GM12878 (cell line): ENCODE results near the gene GPR78. TPM values are rescaled to one million over a fixed set of nuclear protein-coding genes. Genes with fewer than 3 reads are reported as not detected.

ENCODE experiments used
- ATAC-seq: fragments of 200-7000 bp; cut with Tn5 transposase; 3 replicates; pipeline ENCODE4 v1.9.1; 2020; ENCODE audit warnings: mild to moderate bottlenecking, moderate library complexity
- BruUV-seq: library from RNA; stranded (reverse); fragments of 400-500 nt; replicated peaks from 2 replicates; lab custom pipeline; 2021; lab: Mats Ljungman, UMichigan
- CTCF ChIA-PET: fragments of 300-600 bp; sonication (Branson Sonifier 250); formaldehyde crosslinking; extraction: SDS; loops from one replicate; lab custom pipeline; 2021; ENCODE audit warnings: inconsistent platforms; lab: Yijun Ruan, JAX
- POLR2A ChIA-PET: fragments of 350-600 bp; formaldehyde crosslinking; extraction: SDS; loops from one replicate; lab custom pipeline; 2021; ENCODE audit warnings: inconsistent platforms; lab: Charles Lee
- RAD21 ChIA-PET: fragments of 300-600 bp; sonication (Branson Sonifier 250); formaldehyde crosslinking; loops from one replicate; lab custom pipeline; 2023; ENCODE audit warnings: antibody characterized with exemption; ENCODE audit not compliant: unreplicated experiment; lab: Charles Lee
- SMC1A ChIA-PET: fragments of 300-600 bp; sonication (Branson Sonifier 250); formaldehyde crosslinking; loops from one replicate; lab custom pipeline; 2023; ENCODE audit not compliant: unreplicated experiment, uncharacterized antibody; lab: Charles Lee
- DNase-seq: peaks from one replicate; pipeline ENCODE4 v3.0.0-alpha.2; 2011; ENCODE audit warnings: low read depth, low spot score
- FAIRE-seq: peaks from 3 replicates; lab custom pipeline; 2011; peaks lifted over from hg19 to GRCh38; lab: Jason Lieb, UNC
- H2AFZ ChIP-seq: 2 replicates; pipeline ENCODE4 v1.6.0; 2011; ENCODE audit warnings: low read depth, low read length, control low read depth; ENCODE audit not compliant: control insufficient read depth
- H3K27ac ChIP-seq: 2 replicates; pipeline ENCODE4 v1.5.1; 2011; ENCODE audit warnings: control low read depth; ENCODE audit not compliant: control insufficient read depth, insufficient read depth
- H3K27me3 ChIP-seq, 2 experiments: replicated peaks in 1 of 2; 2 replicates each; pipeline versions ENCODE4 v1.6.0 to v1.6.1; 2011; ENCODE audit warnings: low read length in 1 of 2; ENCODE audit not compliant: control insufficient read depth in 2 of 2, insufficient read depth in 2 of 2
- H3K36me3 ChIP-seq, 2 experiments: 2 replicates each; pipeline ENCODE4 v1.5.1; 2011; ENCODE audit warnings: low read length in 1 of 2; ENCODE audit not compliant: control insufficient read depth in 2 of 2, insufficient read depth in 2 of 2
- H3K4me1 ChIP-seq: 2 replicates; pipeline ENCODE4 v1.6.1; 2011; ENCODE audit warnings: mild to moderate bottlenecking, low read length, moderate library complexity, mixed read lengths; ENCODE audit not compliant: control insufficient read depth, insufficient read depth
- H3K4me2 ChIP-seq: 2 replicates; pipeline ENCODE4 v1.6.0; 2011; ENCODE audit warnings: control low read depth; ENCODE audit not compliant: control insufficient read depth, insufficient read depth
- H3K4me3 ChIP-seq: fragments of 200-600 bp; sonication (generic); 2 replicates; pipeline ENCODE4 v1.5.1; 2016
- H3K79me2 ChIP-seq: 2 replicates; pipeline ENCODE4 v1.6.0; 2011; ENCODE audit warnings: low read length; ENCODE audit not compliant: control insufficient read depth, insufficient read depth
- H3K9ac ChIP-seq: 2 replicates; pipeline ENCODE4 v1.8.0; 2011; ENCODE audit warnings: low read length, control low read depth, mixed read lengths; ENCODE audit not compliant: control insufficient read depth, insufficient read depth
- H3K9me3 ChIP-seq: replicated peaks from 3 replicates; pipeline ENCODE4 v1.5.1; 2011; ENCODE audit warnings: mild to moderate bottlenecking, low read length; ENCODE audit not compliant: control insufficient read depth, insufficient read depth
- H4K20me1 ChIP-seq: 2 replicates; pipeline ENCODE4 v1.6.0; 2011; ENCODE audit not compliant: control insufficient read depth, insufficient read depth
- BCL3 ChIP-seq: IDR thresholded peaks from 2 replicates; pipeline ENCODE4 v1.6.1; 2011; ENCODE audit warnings: borderline replicate concordance, low read depth, mild to moderate bottlenecking, moderate library complexity, low read length; ENCODE audit not compliant: insufficient read depth, poor library complexity, severe bottlenecking
- BMI1 ChIP-seq: fragments of 450-650 bp; IDR thresholded peaks from 2 replicates; pipeline ENCODE4 v1.6.1; 2016; ENCODE audit warnings: mild to moderate bottlenecking, moderate library complexity, borderline replicate concordance
- EGR1 ChIP-seq, 2 experiments: IDR thresholded peaks; 1 replicate in 1 of 2; 2 replicates in 1 of 2; pipeline ENCODE4 v1.6.1; 2011 to 2012; ENCODE audit warnings: low read depth in 2 of 2, low read length in 2 of 2, borderline replicate concordance in 1 of 2, mild to moderate bottlenecking in 1 of 2, moderate library complexity in 1 of 2
- GABPA ChIP-seq: IDR thresholded peaks from 2 replicates; pipeline ENCODE4 v1.6.1; 2014; ENCODE audit warnings: antibody characterized with exemption, low read depth, mild to moderate bottlenecking, inconsistent platforms
- HCFC1 ChIP-seq: fragments of 150-350 bp; IDR thresholded peaks from 2 replicates; pipeline ENCODE4 v1.6.1; 2014; ENCODE audit warnings: low read length
- IKZF1 ChIP-seq: fragments of 450-650 bp; conservative IDR thresholded peaks from 2 replicates; pipeline ENCODE4 v1.6.1; 2017; ENCODE audit warnings: antibody characterized with exemption, mild to moderate bottlenecking
- KAT2A ChIP-seq: conservative IDR thresholded peaks from 2 replicates; pipeline ENCODE4 v1.6.1; 2011; ENCODE audit warnings: low read depth, low read length; ENCODE audit not compliant: control insufficient read depth
- KDM1A ChIP-seq: fragments of 200-600 bp; sonication (generic); IDR thresholded peaks from 2 replicates; pipeline ENCODE4 v1.6.1; 2016; ENCODE audit warnings: borderline replicate concordance
- NFXL1 ChIP-seq: fragments of 450-650 bp; IDR thresholded peaks from 2 replicates; pipeline ENCODE4 v1.6.1; 2017; ENCODE audit warnings: antibody characterized with exemption, mild to moderate bottlenecking, borderline replicate concordance
- NR2C1 ChIP-seq: fragments of 450-650 bp; IDR thresholded peaks from 2 replicates; pipeline ENCODE4 v1.6.1; 2017; ENCODE audit warnings: antibody characterized with exemption, mild to moderate bottlenecking, moderate library complexity
- PAX5 ChIP-seq: IDR thresholded peaks from 2 replicates; pipeline ENCODE4 v1.6.1; 2011; ENCODE audit warnings: low read depth, low read length, borderline replicate concordance
- POLR2AphosphoS5 ChIP-seq: IDR thresholded peaks from 2 replicates; pipeline ENCODE4 v1.6.1; 2011; ENCODE audit warnings: mild to moderate bottlenecking, low read length, inconsistent platforms
- RAD21 ChIP-seq: IDR thresholded peaks from 2 replicates; pipeline ENCODE4 v1.6.1; 2011; ENCODE audit warnings: mild to moderate bottlenecking, low read depth, low read length, moderate library complexity; ENCODE audit not compliant: insufficient read depth
- RUNX3 ChIP-seq: IDR thresholded peaks from 2 replicates; pipeline ENCODE4 v1.6.1; 2012; ENCODE audit warnings: low read length, inconsistent platforms
- SP1 ChIP-seq: IDR thresholded peaks from one replicate; pipeline ENCODE4 v1.6.1; 2011; ENCODE audit warnings: low read depth, low read length
- SREBF2 ChIP-seq: IDR thresholded peaks from 2 replicates; pipeline ENCODE4 v1.6.1; 2012; ENCODE audit warnings: mild to moderate bottlenecking, low read length
- STAT1 ChIP-seq: fragments of 450-650 bp; conservative IDR thresholded peaks from 2 replicates; pipeline ENCODE4 v1.6.1; 2014; ENCODE audit warnings: antibody characterized with exemption, mild to moderate bottlenecking
- SUPT20H ChIP-seq: IDR thresholded peaks from 2 replicates; pipeline ENCODE4 v1.6.1; 2011; ENCODE audit warnings: low read depth, mild to moderate bottlenecking, low read length, moderate library complexity, borderline replicate concordance; ENCODE audit not compliant: control insufficient read depth
- YBX1 ChIP-seq: fragments of 450-650 bp; IDR thresholded peaks from 2 replicates; pipeline ENCODE4 v1.6.1; 2016; ENCODE audit warnings: antibody characterized with exemption
- ZNF24 ChIP-seq: fragments of 450-650 bp; IDR thresholded peaks from 2 replicates; pipeline ENCODE4 v1.6.1; 2017; ENCODE audit warnings: antibody characterized with exemption, mild to moderate bottlenecking
- ZNF274 ChIP-seq: IDR thresholded peaks from one replicate; pipeline ENCODE4 v1.8.0; 2011; ENCODE audit not compliant: insufficient read length, insufficient read depth
- WGBS: methylation state at CpG from one replicate; pipeline ENCODE4 v1.1.6; 2016; ENCODE audit warnings: low lambda C conversion rate; ENCODE audit not compliant: insufficient replicate concordance, insufficient coverage; ENCODE audit errors: missing lambda C conversion rate; 5-methylcytosine and 5-hydroxymethylcytosine counted together
- in situ Hi-C: fragments of 300-500 bp; cut with MboI; formaldehyde crosslinking; loops from 9 replicates; pipeline ENCODE4 v1.14.3; 2018; ENCODE audit warnings: mixed read lengths
- intact Hi-C: fragments of 100-400 bp; cut with micrococcal nuclease; formaldehyde crosslinking; loops from one replicate; pipeline ENCODE4 v1.14.2; 2022; ENCODE audit not compliant: unreplicated experiment
- polyA plus RNA-seq, 11 experiments: library from polyadenylated mRNA; depleted of rRNA in 4 of 11; unstranded in 6 of 11; stranded (reverse) in 5 of 11; fragments of >200 nt; fragmentation: Nextera tagmentation in 4 of 11; fragmentation: Illumina TruSeq in 1 of 11; extraction: Ambion mirVana in 4 of 11; extraction: Trizol in 1 of 11; gene quantifications; 1 replicate in 1 of 11; 2 replicates in 10 of 11; pipeline versions ENCODE4 v1.2.1 to v1.2.3, GENCODE V29; 2011 to 2016; ENCODE audit warnings: inconsistent platforms in 2 of 11, missing spikeins in 2 of 11, low read depth in 1 of 11
- total RNA-seq, 4 experiments: library from RNA; depleted of rRNA in 3 of 4; stranded (reverse); fragments of >200 nt in 3 of 4; fragmentation: Illumina TruSeq in 1 of 4; extraction: Trizol in 1 of 4; gene quantifications; 2 replicates each; pipeline versions ENCODE4 v1.2.1 to v1.2.3, GENCODE V29; 2013 to 2021

Gene GPR78
- total and polyA plus RNA-seq, 10 of the 15 experiments (the other 5 are each of a cell fraction or from before 2014, with no cell fraction given): 0.03 TPM; not detected in 9

GRCh38 chr4:8601086-8601485, 20.9 kb downstream of the GPR78 start (continued):
- TF ChIP-seq KAT2A: no peak
- TF ChIP-seq POLR2AphosphoS5: no peak
- TF ChIP-seq, all 136 proteins: peak for 0

DNA sequence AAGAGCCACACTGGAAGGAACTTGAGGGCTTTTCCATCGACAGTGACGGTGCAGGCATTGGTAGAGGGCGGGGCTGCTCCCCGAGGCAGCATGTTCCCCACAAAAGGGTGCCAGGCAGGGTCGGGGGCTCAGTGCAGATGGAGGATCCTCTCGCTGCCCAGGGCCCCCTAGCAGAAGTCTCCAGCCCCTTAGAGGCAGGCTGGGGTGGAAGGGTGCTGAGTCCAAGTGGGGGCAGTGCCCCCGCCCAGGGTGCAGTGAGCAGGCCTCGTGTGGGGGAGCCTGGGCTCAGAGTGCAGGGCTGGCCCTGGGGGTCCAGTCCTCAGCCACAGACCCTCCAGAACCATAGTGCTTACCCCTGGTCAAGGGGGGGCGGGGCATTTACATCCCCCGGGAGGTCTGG, 21.4 kb downstream of the GPR78 start:
- Histone ChIP-seq H4K20me1 (no peaks in the 10 kb centered on the region), H2AFZ (no peak overlapping the region), H3K4me2 (no peak overlapping the region), H3K4me3 (no peak overlapping the region), H3K4me1 (no peaks in the 10 kb centered on the region), H3K79me2 (no peaks in the 10 kb centered on the region), H3K27me3 (no peaks in the 10 kb centered on the region; a peak in 1 of 4 replicates), H3K9ac (no peak overlapping the region), H3K36me3 (no peaks in the 10 kb centered on the region), H3K9me3 (no peaks in the 10 kb centered on the region), H3K27ac (no peak overlapping the region)
- ChIA-PET POLR2A (no interaction called here), SMC1A (no interaction called here), CTCF (no interaction called here), RAD21 (no interaction called here)
- intact Hi-C loops: no loop called here
- FAIRE-seq (no peak), DNase-seq (no peak), ATAC-seq (no peak)
- in situ Hi-C loops: no loop called here
- BruUV-seq: no TSS peak
- TF ChIP-seq KDM1A (no peak), GABPA (no peak), NR2C1 (no peak), RAD21 (no peak), YBX1 (no peak), BCL3 (no peak), SP1 (no peak), RUNX3 (no peak), STAT1 (no peak), BMI1 (no peak), ZNF274 (no peak), IKZF1 (no peak), SREBF2 (no peak), ZNF24 (no peak), SUPT20H (no peak), KAT2A (no peak), NFXL1 (no peak), PAX5 (no peak), EGR1 (IDR thresholded peaks at IDR 0.05; ENCODE audit: borderline replicate concordance in 1 of 2, low read depth in 2 of 2, low read length in 2 of 2) (no peak), HCFC1 (no peak)
- WGBS: 27% methylated on average over 10 of the region's 10 CpGs
